LNCAP (cell line): Measurements from ENCODE around the gene SPATA24.

Source experiments
- CTCF ChIP-seq: fragments of 450-650 bp; IDR thresholded peaks from 2 replicates; pipeline ENCODE4 v1.5.1; 2017; ENCODE audit warnings: mild to moderate bottlenecking

The SPATA24 gene

GRCh38 chr5:139385061-139386049, 18.5 kb downstream of the SPATA24 start:
- no peak for TF ChIP-seq CTCF

GRCh38 chr5:139384591-139385051, 19.3 kb downstream of the SPATA24 start:
- TF ChIP-seq CTCF: no peak

- no peak for TF ChIP-seq CTCF
Observed at GRCh38 chr5:139383993-139384590, 19.8 kb downstream of the SPATA24 start.

GRCh38 chr5:139383275-139383992, 20.5 kb downstream of the SPATA24 start, which contains the start of gene SLC23A1:
TSS of gene SLC23A1 (minus strand) at chr5:139383297. CDS start at chr5:139383253, 44 bp downstream.
- no peak for TF ChIP-seq CTCF

- TF ChIP-seq CTCF: no peak
Observed at GRCh38 chr5:139382807-139383206, 21.1 kb downstream of the SPATA24 start.

GRCh38 chr5:139381837-139382761, 21.8 kb downstream of the SPATA24 start:
- TF ChIP-seq CTCF: no peak
